ENCODE data around the gene GLRX. TPM values are rescaled to one million over a fixed set of nuclear protein-coding genes. Genes with fewer than 3 reads are reported as not detected.

Gene GLRX
- total and polyA plus RNA-seq, 4 experiments from 2014 or later, result 73.9 to 207 (median 140) TPM

- ChIA-PET POLR2A (ENCODE audit: partially characterized antibody) (no interaction called here), CTCF (ENCODE audit: partially characterized antibody) (interaction anchor here (0.7 to 19.1 kb wide), 9 partner anchors 11 to 134 kb away, joined by 3 to 902 read pairs (median 4); partner anchors contain the start of gene RFESD)
- H3K27ac Mint-ChIP-seq, result peak overlapping the region in 3 of 7 donors; percentile 9 to 68 (median 59)
- H3K4me3 Mint-ChIP-seq, result no peak overlapping the region
- Histone ChIP-seq H3K4me1 (ENCODE audit: insufficient read depth, low read length) (no peaks in the 10 kb centered on the region), H3K27me3 (ENCODE audit: insufficient read depth, low read length) (no peaks in the 10 kb centered on the region), H3K4me3 (ENCODE audit: low read length in 2 of 2) (no peak overlapping the region), H3K27ac (ENCODE audit: low read depth, low read length) (no peak overlapping the region), H3K9me3 (ENCODE audit: control insufficient read depth in 1 of 2, low read length in 2 of 2) (no peaks in the 10 kb centered on the region), H3K36me3 (ENCODE audit: insufficient read depth, low read length) (no peaks in the 10 kb centered on the region)
- no peaks in the 10 kb centered on the region for H3K36me3 Mint-ChIP-seq
- H3K9me3 Mint-ChIP-seq, result no peaks in the 10 kb centered on the region
- intact Hi-C loops (cut with micrococcal nuclease), result no loop called here
- DNase-seq, result no peak
- H3K27me3 Mint-ChIP-seq, result peaks cover 0 to 2% of the 10 kb centered on the region in 2 donors
- H3K4me1 Mint-ChIP-seq, result peaks cover 2 to 7% (median 6%) of the 10 kb centered on the region in 4 donors
Measured at GRCh38 chr5:95778713-95779436, 43.7 kb downstream of the GLRX start.

GRCh38 chr5:95777441-95777840 is 45.1 kb downstream of the GLRX start:
- intact Hi-C loops (cut with micrococcal nuclease), result no loop called here
- Histone ChIP-seq H3K27me3 (ENCODE audit: insufficient read depth, low read length) (no peaks in the 10 kb centered on the region), H3K36me3 (ENCODE audit: insufficient read depth, low read length) (no peaks in the 10 kb centered on the region), H3K27ac (ENCODE audit: low read depth, low read length) (no peak overlapping the region), H3K4me3 (ENCODE audit: low read length in 2 of 2) (no peak overlapping the region), H3K4me1 (ENCODE audit: insufficient read depth, low read length) (no peaks in the 10 kb centered on the region), H3K9me3 (ENCODE audit: control insufficient read depth in 1 of 2, low read length in 2 of 2) (no peaks in the 10 kb centered on the region)
- peaks cover 0 to 2% of the 10 kb centered on the region in 2 donors for H3K27me3 Mint-ChIP-seq
- H3K36me3 Mint-ChIP-seq, result no peaks in the 10 kb centered on the region
- H3K9me3 Mint-ChIP-seq, result no peaks in the 10 kb centered on the region
- DNase-seq, result no peak
- ChIA-PET CTCF (ENCODE audit: partially characterized antibody) (interaction anchor here (1.3 to 19.1 kb wide), 2 partner anchors 46 to 68 kb away, joined by 3 to 902 read pairs; no protein-coding TSS in a partner anchor), POLR2A (ENCODE audit: partially characterized antibody) (interaction anchor here (0.6 kb wide), 1 partner anchor 11 kb away, joined by 3 read pairs; no protein-coding TSS in a partner anchor)
- peaks cover 2 to 7% (median 6%) of the 10 kb centered on the region in 4 donors for H3K4me1 Mint-ChIP-seq
- no peak overlapping the region for H3K4me3 Mint-ChIP-seq
- no peak overlapping the region for H3K27ac Mint-ChIP-seq

GRCh38 chr5:95773335-95774059 is 49.0 kb downstream of the GLRX start:
- Histone ChIP-seq H3K9me3 (ENCODE audit: control insufficient read depth in 1 of 2, low read length in 2 of 2) (no peaks in the 10 kb centered on the region), H3K4me1 (ENCODE audit: insufficient read depth, low read length) (no peaks in the 10 kb centered on the region), H3K27me3 (ENCODE audit: insufficient read depth, low read length) (no peaks in the 10 kb centered on the region), H3K36me3 (ENCODE audit: insufficient read depth, low read length) (no peaks in the 10 kb centered on the region), H3K4me3 (ENCODE audit: low read length in 2 of 2) (no peak overlapping the region), H3K27ac (ENCODE audit: low read depth, low read length) (no peak overlapping the region)
- intact Hi-C loops (cut with micrococcal nuclease), result no loop called here
- no peaks in the 10 kb centered on the region for H3K36me3 Mint-ChIP-seq
- no peaks in the 10 kb centered on the region for H3K9me3 Mint-ChIP-seq
- POLR2A ChIA-PET (ENCODE audit: partially characterized antibody), result no interaction called here
- no peaks in the 10 kb centered on the region for H3K4me1 Mint-ChIP-seq
- H3K4me3 Mint-ChIP-seq, result no peak overlapping the region
- H3K27me3 Mint-ChIP-seq, result peaks cover 0 to 2% of the 10 kb centered on the region in 2 donors
- CTCF ChIA-PET (ENCODE audit: partially characterized antibody), result interaction anchor here (1.2 kb wide), 1 partner anchor 71 kb away, joined by 3 read pairs; no protein-coding TSS in a partner anchor
- H3K27ac Mint-ChIP-seq, result no peak overlapping the region
- no peak for DNase-seq

- POLR2A ChIA-PET (ENCODE audit: partially characterized antibody), result no interaction called here
Measured at GRCh38 chr5:95771892-95772291, 50.6 kb downstream of the GLRX start.

GRCh38 chr5:95770830-95771708 is 51.5 kb downstream of the GLRX start:
- Mint-ChIP-seq H3K4me1 (no peaks in the 10 kb centered on the region), H3K4me3 (peak overlapping the region in 1 of 8 donors; percentile 21), H3K9me3 (no peaks in the 10 kb centered on the region), H3K36me3 (no peaks in the 10 kb centered on the region), H3K27ac (no peak overlapping the region), H3K27me3 (peaks cover 0 to 2% of the 10 kb centered on the region in 2 donors)
- H3K4me3 ChIP-seq (ENCODE audit: low read length in 2 of 2), result no peak overlapping the region
- H3K4me1 ChIP-seq (ENCODE audit: insufficient read depth, low read length), result no peaks in the 10 kb centered on the region
- no peaks in the 10 kb centered on the region for H3K9me3 ChIP-seq (ENCODE audit: control insufficient read depth in 1 of 2, low read length in 2 of 2)
- no peaks in the 10 kb centered on the region for H3K27me3 ChIP-seq (ENCODE audit: insufficient read depth, low read length)
- H3K27ac ChIP-seq (ENCODE audit: low read depth, low read length), result no peak overlapping the region
- no peaks in the 10 kb centered on the region for H3K36me3 ChIP-seq (ENCODE audit: insufficient read depth, low read length)
- POLR2A ChIA-PET (ENCODE audit: partially characterized antibody), result interaction anchor here (1.3 kb wide), 1 partner anchor 51 kb away, joined by 3 read pairs; the partner anchor contains the start of gene GLRX
- intact Hi-C loops (cut with micrococcal nuclease), result no loop called here
- no peak for DNase-seq
- CTCF ChIA-PET (ENCODE audit: partially characterized antibody), result interaction anchor here (0.6 to 7.3 kb wide), 9 partner anchors 12 to 566 kb away, joined by 3 to 63 read pairs (median 3); no protein-coding TSS in a partner anchor

More at GRCh38 chr5:95771892-95772291, 50.6 kb downstream of the GLRX start:
- H3K27ac Mint-ChIP-seq, result peak overlapping the region in 1 of 7 donors; percentile 53
- intact Hi-C loops (cut with micrococcal nuclease), result no loop called here
- no peak overlapping the region for H3K4me3 ChIP-seq (ENCODE audit: low read length in 2 of 2)
- CTCF ChIA-PET (ENCODE audit: partially characterized antibody), result interaction anchor here (0.6 to 7.3 kb wide), 8 partner anchors 11 to 565 kb away, joined by 3 to 63 read pairs (median 4); no protein-coding TSS in a partner anchor
- DNase-seq, result no peak
- no peaks in the 10 kb centered on the region for H3K36me3 Mint-ChIP-seq
- H3K4me1 ChIP-seq (ENCODE audit: insufficient read depth, low read length), result no peaks in the 10 kb centered on the region
- no peaks in the 10 kb centered on the region for H3K9me3 ChIP-seq (ENCODE audit: control insufficient read depth in 1 of 2, low read length in 2 of 2)
- no peak overlapping the region for H3K27ac ChIP-seq (ENCODE audit: low read depth, low read length)
- H3K27me3 Mint-ChIP-seq, result peaks cover 0 to 2% of the 10 kb centered on the region in 2 donors
- H3K4me1 Mint-ChIP-seq, result no peaks in the 10 kb centered on the region
- no peaks in the 10 kb centered on the region for H3K27me3 ChIP-seq (ENCODE audit: insufficient read depth, low read length)
- H3K4me3 Mint-ChIP-seq, result no peak overlapping the region
- H3K36me3 ChIP-seq (ENCODE audit: insufficient read depth, low read length), result no peaks in the 10 kb centered on the region
- H3K9me3 Mint-ChIP-seq, result no peaks in the 10 kb centered on the region

- Histone ChIP-seq H3K27me3 (ENCODE audit: insufficient read depth, low read length) (no peaks in the 10 kb centered on the region), H3K4me3 (ENCODE audit: low read length in 2 of 2) (no peak overlapping the region), H3K4me1 (ENCODE audit: insufficient read depth, low read length) (no peaks in the 10 kb centered on the region), H3K36me3 (ENCODE audit: insufficient read depth, low read length) (no peaks in the 10 kb centered on the region), H3K27ac (ENCODE audit: low read depth, low read length) (no peak overlapping the region), H3K9me3 (ENCODE audit: control insufficient read depth in 1 of 2, low read length in 2 of 2) (no peaks in the 10 kb centered on the region)
- H3K36me3 Mint-ChIP-seq, result no peaks in the 10 kb centered on the region
- intact Hi-C loops (cut with micrococcal nuclease), result no loop called here
- peaks cover 0 to 2% of the 10 kb centered on the region in 2 donors for H3K27me3 Mint-ChIP-seq
- H3K27ac Mint-ChIP-seq, result no peak overlapping the region
- ChIA-PET POLR2A (ENCODE audit: partially characterized antibody) (interaction anchor here (1.1 kb wide), 1 partner anchor 15 kb away, joined by 3 read pairs; no protein-coding TSS in a partner anchor), CTCF (ENCODE audit: partially characterized antibody) (interaction anchor here (3.7 to 7.3 kb wide), 2 partner anchors 14 to 80 kb away, joined by 15 to 63 read pairs; no protein-coding TSS in a partner anchor)
- DNase-seq, result no peak
- H3K9me3 Mint-ChIP-seq, result no peaks in the 10 kb centered on the region
- H3K4me3 Mint-ChIP-seq, result no peak overlapping the region
- H3K4me1 Mint-ChIP-seq, result no peaks in the 10 kb centered on the region
Measured at GRCh38 chr5:95768731-95769130, 53.8 kb downstream of the GLRX start.

Measured in CD4-positive, alpha-beta memory T cell (primary cell).